Liver (tissue), 3 donors: ENCODE results near the gene ITPK1.

ENCODE experiments used
- ATF3 ChIP-seq: IDR thresholded peaks from 2 replicates; pipeline ENCODE4 v1.6.1; 2016; ENCODE audit warnings: antibody characterized with exemption
- CTCF ChIP-seq: fragments of 150-350 bp; IDR thresholded peaks from 2 replicates; pipeline ENCODE4 v1.5.1; 2017; ENCODE audit warnings: improper control_type of control experiment, low read depth, low read length; ENCODE audit not compliant: missing input control
- EGR1 ChIP-seq, 2 donors: IDR thresholded peaks; 2 replicates each; pipeline ENCODE4 v1.6.1; 2016 to 2018; ENCODE audit warnings: antibody characterized with exemption in 2 of 2, low read depth in 2 of 2
- FOXA1 ChIP-seq: IDR thresholded peaks from 2 replicates; pipeline ENCODE4 v1.6.1; 2016; ENCODE audit warnings: antibody characterized with exemption
- HNF4A ChIP-seq, 2 donors: conservative IDR thresholded peaks; 2 replicates each; pipeline ENCODE4 v1.6.1; 2016; ENCODE audit warnings: antibody characterized with exemption in 2 of 2, mild to moderate bottlenecking in 2 of 2
- JUND ChIP-seq, 2 donors: IDR thresholded peaks; 2 replicates each; pipeline ENCODE4 v1.6.1; 2016; ENCODE audit warnings: antibody characterized with exemption in 2 of 2
- MAX ChIP-seq: IDR thresholded peaks from 2 replicates; pipeline ENCODE4 v1.6.1; 2016; ENCODE audit warnings: antibody characterized with exemption
- NR2F2 ChIP-seq: IDR thresholded peaks from 2 replicates; pipeline ENCODE4 v1.6.1; 2016; ENCODE audit warnings: antibody characterized with exemption
- RAD21 ChIP-seq, 2 donors: IDR thresholded peaks; 2 replicates each; pipeline ENCODE4 v1.6.1; 2016; ENCODE audit warnings: antibody characterized with exemption in 2 of 2, mild to moderate bottlenecking in 2 of 2
- REST ChIP-seq: IDR thresholded peaks from 2 replicates; pipeline ENCODE4 v1.6.1; 2016; ENCODE audit warnings: antibody characterized with exemption, mild to moderate bottlenecking
- TAF1 ChIP-seq: conservative IDR thresholded peaks from 2 replicates; pipeline ENCODE4 v1.6.1; 2016; ENCODE audit warnings: antibody characterized with exemption, mild to moderate bottlenecking
- YY1 ChIP-seq: IDR thresholded peaks from 2 replicates; pipeline ENCODE4 v1.6.1; 2016; ENCODE audit warnings: antibody characterized with exemption, mild to moderate bottlenecking
- ZBTB33 ChIP-seq: IDR thresholded peaks from 2 replicates; pipeline ENCODE4 v1.6.1; 2016; ENCODE audit warnings: antibody characterized with exemption
- donor health status: healthy.
- donor health status: healthy.

- peak; percentile 22 for TF ChIP-seq MAX
- TF ChIP-seq REST: no peak
- TF ChIP-seq EGR1 (IDR thresholded peaks at IDR 0.05; ENCODE audit: low read depth in 2 of 2): no peak
- TF ChIP-seq CTCF: no peak
- TF ChIP-seq RAD21 (IDR thresholded peaks at IDR 0.05): no peak
- TF ChIP-seq ATF3: no peak
- no peak for TF ChIP-seq TAF1
- TF ChIP-seq JUND (IDR thresholded peaks at IDR 0.05): no peak
- no peak for TF ChIP-seq YY1
- no peak for TF ChIP-seq HNF4A (conservative IDR thresholded peaks at IDR 0.05)
- no peak for TF ChIP-seq ZBTB33
- TF ChIP-seq FOXA1: no peak
- TF ChIP-seq NR2F2: no peak
These were observed 5.5 kb upstream of the ITPK1 start for GRCh38 chr14:93121030-93121834.
